Ectodermal cell (in vitro differentiated cells): ENCODE data around the gene EPHA4.

Experiments used
- H3K27ac ChIP-seq: 2 replicates; pipeline ENCODE4 v1.7.0; 2013; ENCODE audit warnings: mild to moderate bottlenecking, low read depth, low read length; ENCODE audit not compliant: insufficient read depth, poor library complexity, severe bottlenecking
- H3K27me3 ChIP-seq: 2 replicates; pipeline ENCODE4 v1.7.0; 2013; ENCODE audit warnings: mild to moderate bottlenecking, low read length; ENCODE audit not compliant: insufficient read depth, control insufficient read depth, poor library complexity, severe bottlenecking
- H3K36me3 ChIP-seq: one replicate; pipeline ENCODE4 v1.7.0; 2013; ENCODE audit warnings: low read length; ENCODE audit not compliant: control insufficient read depth, insufficient read depth
- H3K4me1 ChIP-seq: one replicate; pipeline ENCODE4 v1.7.0; 2013; ENCODE audit warnings: low read length; ENCODE audit not compliant: control insufficient read depth, insufficient read depth
- H3K4me3 ChIP-seq: 2 replicates; pipeline ENCODE4 v1.7.0; 2013; ENCODE audit warnings: low read depth, low read length, control low read depth; ENCODE audit not compliant: insufficient read depth
- H3K9me3 ChIP-seq: 2 replicates; pipeline ENCODE4 v1.7.0; 2013; ENCODE audit warnings: mild to moderate bottlenecking, low read length, moderate library complexity; ENCODE audit not compliant: control insufficient read depth
- WGBS, 2 experiments: methylation state at CpG; one replicate each; pipeline ENCODE4 v1.1.7; 2013; ENCODE audit warnings: missing lambda C conversion rate in 2 of 2; 5-methylcytosine and 5-hydroxymethylcytosine counted together

Gene EPHA4

GRCh38 chr2:221390878-221391277, 181.2 kb downstream of the EPHA4 start:
- H3K4me1 ChIP-seq: no peaks in the 10 kb centered on the region
- H3K36me3 ChIP-seq: no peaks in the 10 kb centered on the region
- no peak overlapping the region for H3K4me3 ChIP-seq
- no peak overlapping the region for H3K27ac ChIP-seq
- no peaks in the 10 kb centered on the region for H3K27me3 ChIP-seq
- H3K9me3 ChIP-seq: no peaks in the 10 kb centered on the region
- WGBS, 2 experiments: 82 to 83% methylated on average over 3 of the region's 4 CpGs

- no peak overlapping the region for H3K27ac ChIP-seq
These were observed 182.2 kb downstream of the EPHA4 start for GRCh38 chr2:221389904-221390303.

GRCh38 chr2:221389421-221389820, 182.7 kb downstream of the EPHA4 start:
- 87 to 94% methylated on average over 4 to 5 of the region's 5 CpGs for WGBS, 2 experiments
- Histone ChIP-seq H3K36me3 (no peaks in the 10 kb centered on the region), H3K4me3 (no peak overlapping the region), H3K27me3 (no peaks in the 10 kb centered on the region), H3K4me1 (no peaks in the 10 kb centered on the region), H3K27ac (no peak overlapping the region), H3K9me3 (no peaks in the 10 kb centered on the region)

More at GRCh38 chr2:221389904-221390303, 182.2 kb downstream of the EPHA4 start:
- Histone ChIP-seq H3K4me1 (no peaks in the 10 kb centered on the region), H3K36me3 (no peaks in the 10 kb centered on the region), H3K9me3 (no peaks in the 10 kb centered on the region), H3K4me3 (no peak overlapping the region), H3K27me3 (no peaks in the 10 kb centered on the region)
- 63 to 70% methylated on average over 2 of the region's 2 CpGs for WGBS, 2 experiments

GRCh38 chr2:221388891-221389290, 183.2 kb downstream of the EPHA4 start:
- Histone ChIP-seq H3K27me3 (no peaks in the 10 kb centered on the region), H3K27ac (no peak overlapping the region), H3K9me3 (no peaks in the 10 kb centered on the region), H3K4me1 (no peaks in the 10 kb centered on the region), H3K36me3 (no peaks in the 10 kb centered on the region), H3K4me3 (no peak overlapping the region)
- WGBS, 2 experiments: 94 to 95% methylated on average over 7 of the region's 7 CpGs

GRCh38 chr2:221385716-221386115, 186.4 kb downstream of the EPHA4 start:
- Histone ChIP-seq H3K27me3 (no peaks in the 10 kb centered on the region), H3K4me1 (no peaks in the 10 kb centered on the region), H3K4me3 (no peak overlapping the region), H3K36me3 (no peaks in the 10 kb centered on the region), H3K27ac (no peak overlapping the region), H3K9me3 (no peaks in the 10 kb centered on the region)
- WGBS, 2 experiments: 100% methylated on average over 1 of the region's 1 CpG

- Histone ChIP-seq H3K4me1 (peaks cover 6% of the 10 kb centered on the region), H3K36me3 (no peaks in the 10 kb centered on the region), H3K27ac (no peak overlapping the region), H3K4me3 (no peak overlapping the region), H3K27me3 (no peaks in the 10 kb centered on the region), H3K9me3 (no peaks in the 10 kb centered on the region)
- no CpG with 5 or more reads among the region's 1 CpG for WGBS, 2 experiments
These were observed 190.1 kb downstream of the EPHA4 start for GRCh38 chr2:221381928-221382488.

GRCh38 chr2:221380686-221381085, 191.4 kb downstream of the EPHA4 start:
- H3K9me3 ChIP-seq: no peaks in the 10 kb centered on the region

GRCh38 chr2:221380062-221380461, 192.0 kb downstream of the EPHA4 start:
- no peaks in the 10 kb centered on the region for H3K9me3 ChIP-seq
- peaks cover 6% of the 10 kb centered on the region for H3K4me1 ChIP-seq
- H3K27ac ChIP-seq: no peak overlapping the region
- 69 to 74% methylated on average over 5 of the region's 5 CpGs for WGBS, 2 experiments
- H3K4me3 ChIP-seq: no peak overlapping the region
- no peaks in the 10 kb centered on the region for H3K36me3 ChIP-seq
- no peaks in the 10 kb centered on the region for H3K27me3 ChIP-seq

More at GRCh38 chr2:221380686-221381085, 191.4 kb downstream of the EPHA4 start:
- Histone ChIP-seq H3K36me3 (no peaks in the 10 kb centered on the region), H3K27me3 (no peaks in the 10 kb centered on the region), H3K4me3 (no peak overlapping the region), H3K27ac (no peak overlapping the region), H3K4me1 (peaks cover 6% of the 10 kb centered on the region)

GRCh38 chr2:221377597-221377996, 194.5 kb downstream of the EPHA4 start:
- no peaks in the 10 kb centered on the region for H3K36me3 ChIP-seq
- 96 to 98% methylated on average over 2 of the region's 2 CpGs for WGBS, 2 experiments
- H3K4me1 ChIP-seq: peaks cover 6% of the 10 kb centered on the region
- no peaks in the 10 kb centered on the region for H3K27me3 ChIP-seq
- no peaks in the 10 kb centered on the region for H3K9me3 ChIP-seq
- no peak overlapping the region for H3K4me3 ChIP-seq
- no peak overlapping the region for H3K27ac ChIP-seq

- no peaks in the 10 kb centered on the region for H3K36me3 ChIP-seq
- no peaks in the 10 kb centered on the region for H3K27me3 ChIP-seq
- H3K4me3 ChIP-seq: no peak overlapping the region
- peaks cover 6% of the 10 kb centered on the region for H3K4me1 ChIP-seq
- H3K9me3 ChIP-seq: no peaks in the 10 kb centered on the region
- WGBS, 2 experiments: 88 to 90% methylated on average over 1 of the region's 2 CpGs
- H3K27ac ChIP-seq: no peak overlapping the region
These were observed 195.0 kb downstream of the EPHA4 start for GRCh38 chr2:221377066-221377465.

GRCh38 chr2:221374234-221374633, 197.9 kb downstream of the EPHA4 start:
- 96 to 98% methylated on average over 9 of the region's 9 CpGs for WGBS, 2 experiments
- Histone ChIP-seq H3K4me3 (no peak overlapping the region), H3K36me3 (no peaks in the 10 kb centered on the region), H3K27ac (no peak overlapping the region), H3K27me3 (no peaks in the 10 kb centered on the region), H3K9me3 (no peaks in the 10 kb centered on the region), H3K4me1 (no peaks in the 10 kb centered on the region)
